Measurements from ENCODE around the gene TBC1D22A. TPM values are rescaled to one million over a fixed set of nuclear protein-coding genes. Genes with fewer than 3 reads are reported as not detected.
A peak's percentile ranks its signal among the peaks of the same experiment; 100 is the strongest.

TBC1D22A gene
- total and polyA plus RNA-seq, 8 donors = 13.3 to 53.1 (median 21.5) TPM

GRCh38 chr22:46931414-46931813 lies 169.0 kb downstream of the TBC1D22A start:
- TF ChIP-seq POLR2AphosphoS5 (IDR thresholded peaks at IDR 0.05) (no peak), CTCF (IDR thresholded peaks at IDR 0.05) (no peak), POLR2A (IDR thresholded peaks at IDR 0.05) (no peak), EP300 (IDR thresholded peaks at IDR 0.05) (no peak)
- no peaks in the 10 kb centered on the region for H3K9me3 ChIP-seq
- H3K4me3 ChIP-seq = no peak overlapping the region
- intact Hi-C loops (cut with DNase I; ENCODE audit: low total_unique reads) = no loop called here
- H3K36me3 ChIP-seq = peaks cover 0 to 28% (median 4%) of the 10 kb centered on the region in 4 donors
- H3K27me3 ChIP-seq = no peaks in the 10 kb centered on the region
- no peak for DNase-seq
- WGBS, 5 donors = 87 to 93% (median 89%) methylated on average over 5 of the region's 5 CpGs
- H3K27ac ChIP-seq = no peak overlapping the region
- peaks cover 9 to 28% (median 12%) of the 10 kb centered on the region in 4 donors for H3K4me1 ChIP-seq

- WGBS, 5 donors = 97 to 98% (median 98%) methylated on average over 10 of the region's 10 CpGs
- Histone ChIP-seq H3K9me3 (no peaks in the 10 kb centered on the region), H3K27ac (no peak overlapping the region), H3K4me3 (no peak overlapping the region), H3K27me3 (no peaks in the 10 kb centered on the region), H3K4me1 (peaks cover 9 to 32% (median 14%) of the 10 kb centered on the region in 4 donors), H3K36me3 (peaks cover 0 to 24% (median 4%) of the 10 kb centered on the region in 4 donors)
- DNase-seq = no peak
- intact Hi-C loops (cut with DNase I; ENCODE audit: low total_unique reads) = no loop called here
- TF ChIP-seq POLR2AphosphoS5 (IDR thresholded peaks at IDR 0.05) = no peak
- no peak for TF ChIP-seq EP300 (IDR thresholded peaks at IDR 0.05)
- TF ChIP-seq CTCF (IDR thresholded peaks at IDR 0.05) = no peak
- no peak for TF ChIP-seq POLR2A (IDR thresholded peaks at IDR 0.05)
Measured at GRCh38 chr22:46931881-46932280, 169.4 kb downstream of the TBC1D22A start.

GRCh38 chr22:46933040-46933930 lies 170.8 kb downstream of the TBC1D22A start:
- no peaks in the 10 kb centered on the region for H3K27me3 ChIP-seq
- H3K4me1 ChIP-seq = peaks cover 9 to 32% (median 18%) of the 10 kb centered on the region in 4 donors
- WGBS, 5 donors = 88 to 96% (median 91%) methylated on average over 11 of the region's 11 CpGs
- H3K36me3 ChIP-seq = peaks cover 0 to 21% (median 4%) of the 10 kb centered on the region in 4 donors
- no peaks in the 10 kb centered on the region for H3K9me3 ChIP-seq
- H3K27ac ChIP-seq = no peak overlapping the region
- H3K4me3 ChIP-seq = no peak overlapping the region
- TF ChIP-seq POLR2A (IDR thresholded peaks at IDR 0.05) (no peak), POLR2AphosphoS5 (IDR thresholded peaks at IDR 0.05) (no peak), EP300 (IDR thresholded peaks at IDR 0.05) (no peak)
- intact Hi-C loops (cut with DNase I; ENCODE audit: low total_unique reads) = no loop called here
- DNase-seq = no peak

GRCh38 chr22:46934172-46934745 lies 171.8 kb downstream of the TBC1D22A start:
- intact Hi-C loops (cut with DNase I; ENCODE audit: low total_unique reads) = no loop called here
- Histone ChIP-seq H3K36me3 (peaks cover 0 to 21% (median 4%) of the 10 kb centered on the region in 4 donors), H3K27me3 (no peaks in the 10 kb centered on the region), H3K9me3 (no peaks in the 10 kb centered on the region), H3K27ac (peak overlapping the region in 2 of 5 donors; percentile 33 to 47), H3K4me3 (no peak overlapping the region), H3K4me1 (peaks cover 9 to 32% (median 18%) of the 10 kb centered on the region in 4 donors)
- TF ChIP-seq EP300 (IDR thresholded peaks at IDR 0.05) (no peak), CTCF (IDR thresholded peaks at IDR 0.05) (no peak), POLR2AphosphoS5 (IDR thresholded peaks at IDR 0.05) (no peak), POLR2A (IDR thresholded peaks at IDR 0.05) (no peak)
- 94 to 97% (median 96%) methylated on average over 13 to 14 of the region's 14 CpGs for WGBS, 5 donors
- DNase-seq = no peak
